Endothelial cell of umbilical vein (primary cell): Measurements from ENCODE around the gene ADGRF3. TPM values are rescaled to one million over a fixed set of nuclear protein-coding genes. Genes with fewer than 3 reads are reported as not detected.

ENCODE experiments used
- BruUV-seq: library from RNA; stranded (reverse); fragments of 400-500 nt; replicated peaks from 2 replicates; lab custom pipeline; 2021; lab: Mats Ljungman, UMichigan
- CTCF ChIA-PET: fragments of 300-600, 350-600 bp; sonication (Branson Sonifier 250); formaldehyde crosslinking; loops from one replicate; lab custom pipeline; 2021; ENCODE audit warnings: antibody characterized with exemption, inconsistent platforms; lab: Charles Lee
- POLR2A ChIA-PET: fragments of 300-600, 350-600 bp; sonication (Branson Sonifier 250); formaldehyde crosslinking; loops from one replicate; lab custom pipeline; 2021; ENCODE audit warnings: antibody characterized with exemption, inconsistent platforms; lab: Charles Lee
- DNase-seq: peaks from one replicate; pipeline ENCODE4 v3.0.0-alpha.2; 2011; ENCODE audit warnings: low read depth, low spot score
- FAIRE-seq: peaks from 2 replicates; lab custom pipeline; 2011; peaks lifted over from hg19 to GRCh38; lab: Jason Lieb, UNC
- H2AFZ ChIP-seq: 2 replicates; pipeline ENCODE4 v1.6.0; 2012; ENCODE audit warnings: low read depth, low read length, control low read depth, inconsistent platforms
- H3K27ac ChIP-seq: 2 replicates; pipeline ENCODE4 v1.5.1; 2011; ENCODE audit warnings: low read depth, mild to moderate bottlenecking, control low read depth, low read length, moderate library complexity; ENCODE audit not compliant: insufficient read depth
- H3K27me3 ChIP-seq, 2 experiments: 2 replicates each; pipeline versions ENCODE4 v1.6.0 to v1.6.1; 2011; ENCODE audit warnings: low read length in 2 of 2, mixed read lengths in 1 of 2; ENCODE audit not compliant: control insufficient read depth in 2 of 2, insufficient read depth in 2 of 2
- H3K36me3 ChIP-seq, 2 experiments: 2 replicates in 1 of 2; 3 replicates in 1 of 2; pipeline ENCODE4 v1.5.1; 2011; ENCODE audit warnings: low read length in 2 of 2, mild to moderate bottlenecking in 1 of 2, moderate library complexity in 1 of 2; ENCODE audit not compliant: control insufficient read depth in 2 of 2, insufficient read depth in 2 of 2; ENCODE audit errors: extremely low read depth in 1 of 2
- H3K4me1 ChIP-seq: 3 replicates; pipeline ENCODE4 v1.5.1; 2011; ENCODE audit warnings: mild to moderate bottlenecking, low read length; ENCODE audit not compliant: control insufficient read depth, insufficient read depth; ENCODE audit errors: extremely low read depth
- H3K4me2 ChIP-seq: 2 replicates; pipeline ENCODE4 v1.6.1; 2011; ENCODE audit warnings: low read length, control low read depth, mixed read lengths; ENCODE audit not compliant: insufficient read depth
- H3K4me3 ChIP-seq, 3 experiments: fragments of 200-600 bp in 1 of 3; sonication (generic), shearing (Covaris generic) in 1 of 3; replicated peaks in 1 of 3; 2 replicates each; pipeline ENCODE4 v1.5.1; 2011 to 2016; ENCODE audit warnings: control low read depth in 3 of 3, low read length in 3 of 3, mild to moderate bottlenecking in 2 of 3, inconsistent platforms in 1 of 3, low read depth in 1 of 3, moderate library complexity in 1 of 3; ENCODE audit not compliant: insufficient read depth in 1 of 3
- H3K79me2 ChIP-seq: 2 replicates; pipeline ENCODE4 v1.6.0; 2012; ENCODE audit warnings: low read length, inconsistent platforms; ENCODE audit not compliant: control insufficient read depth, insufficient read depth
- H3K9ac ChIP-seq: replicated peaks from 2 replicates; pipeline ENCODE3; 2011; ENCODE audit warnings: low read length, control low read depth; ENCODE audit not compliant: insufficient read depth; ENCODE audit errors: extremely low read depth
- H3K9me1 ChIP-seq: replicated peaks from 3 replicates; pipeline ENCODE4 v1.6.0; 2011; ENCODE audit warnings: mild to moderate bottlenecking, low read length; ENCODE audit not compliant: control insufficient read depth, insufficient read depth; ENCODE audit errors: extremely low read depth
- H3K9me3 ChIP-seq: replicated peaks from 2 replicates; pipeline ENCODE4 v1.5.1; 2012; ENCODE audit warnings: low read length, inconsistent platforms; ENCODE audit not compliant: control insufficient read depth, insufficient read depth
- H4K20me1 ChIP-seq: replicated peaks from 2 replicates; pipeline ENCODE3; 2011; ENCODE audit warnings: mild to moderate bottlenecking, low read length; ENCODE audit not compliant: control insufficient read depth, insufficient read depth; ENCODE audit errors: extremely low read depth
- EZH2 ChIP-seq: IDR thresholded peaks from 2 replicates; pipeline ENCODE4 v1.6.1; 2012; ENCODE audit warnings: borderline replicate concordance, low read depth, mild to moderate bottlenecking, moderate library complexity, low read length, inconsistent platforms; ENCODE audit not compliant: severe bottlenecking
- FOS ChIP-seq: IDR thresholded peaks from 2 replicates; pipeline ENCODE4 v1.6.1; 2011; ENCODE audit warnings: mild to moderate bottlenecking, low read length, moderate library complexity, borderline replicate concordance; ENCODE audit not compliant: insufficient read depth
- GATA2 ChIP-seq: IDR thresholded peaks from 2 replicates; pipeline ENCODE4 v1.7.0; 2011; ENCODE audit warnings: low read depth, mild to moderate bottlenecking, moderate library complexity, mixed read lengths, low read length; ENCODE audit not compliant: insufficient read length, insufficient read depth
- JUN ChIP-seq: IDR thresholded peaks from 2 replicates; pipeline ENCODE4 v1.6.1; 2011; ENCODE audit warnings: borderline replicate concordance, low read depth; ENCODE audit not compliant: insufficient read length, insufficient read depth
- MAX ChIP-seq: IDR thresholded peaks from 2 replicates; pipeline ENCODE4 v1.6.1; 2011; ENCODE audit not compliant: insufficient read depth, insufficient read length
- MYC ChIP-seq: IDR thresholded peaks from one replicate; pipeline ENCODE4 v1.6.1; 2011; ENCODE audit warnings: mild to moderate bottlenecking, low read depth, low read length
- POLR2A ChIP-seq: IDR thresholded peaks from 2 replicates; pipeline ENCODE4 v1.6.1; 2012; ENCODE audit warnings: low read depth, mild to moderate bottlenecking, control low read depth, low read length
- POLR2AphosphoS5 ChIP-seq: IDR thresholded peaks from 2 replicates; pipeline ENCODE4 v1.6.1; 2012; ENCODE audit warnings: low read depth, mild to moderate bottlenecking, control low read depth, low read length, moderate library complexity; ENCODE audit not compliant: insufficient read depth
- dilution Hi-C: fragments of 300-500 bp; cut with MboI; formaldehyde crosslinking; loops from one replicate; pipeline ENCODE4 v1.15.0; 2019; ENCODE audit warnings: low sequenced_read_pairs; ENCODE audit not compliant: extremely low pct_ligation_motif_present
- intact Hi-C: fragments of 100-400 bp; cut with micrococcal nuclease; formaldehyde crosslinking; loops from one replicate; pipeline ENCODE4 v1.10.0; 2022
- polyA plus RNA-seq, 4 experiments: library from polyadenylated mRNA; depleted of rRNA in 3 of 4; stranded (reverse) in 3 of 4; unstranded in 1 of 4; fragments of >200 nt; gene quantifications; 2 replicates each; pipeline versions ENCODE4 v1.2.1 to v1.2.3, GENCODE V29; 2011 to 2012; ENCODE audit warnings: missing spikeins in 1 of 4
- total RNA-seq: library from RNA; stranded (reverse); gene quantifications from 2 replicates; pipeline ENCODE4 v1.2.3, GENCODE V29; 2021
- TF ChIP-seq, protein P1 (sequence below), 2 donors: IDR thresholded peaks; 1 replicate in 1 of 2; 2 replicates in 1 of 2; pipeline ENCODE4 v1.5.1; 2011; ENCODE audit warnings: low read length in 2 of 2, mild to moderate bottlenecking in 2 of 2, moderate library complexity in 2 of 2, control low read depth in 1 of 2, inconsistent platforms in 1 of 2, low read depth in 1 of 2; ENCODE audit not compliant: insufficient read depth in 1 of 2; ENCODE audit errors: extremely low read depth in 1 of 2

The ADGRF3 gene
- total and polyA plus RNA-seq, 2 donors (not counting 3 experiments of a cell fraction or from before 2014, with no cell fraction given), result 0.21 to 0.73 TPM

- dilution Hi-C loops, result no loop called here
- FAIRE-seq (no peak), DNase-seq (peak; percentile 28)
- no peak overlapping the region for H3K27ac ChIP-seq
- no peak overlapping the region for H3K4me2 ChIP-seq
- H3K4me3 ChIP-seq, result no peak overlapping the region
- TF ChIP-seq POLR2AphosphoS5, result no peak
- no peak for TF ChIP-seq POLR2A
- no peak for TF ChIP-seq EZH2
- no peak for TF ChIP-seq MYC
- no peak for TF ChIP-seq GATA2
- TF ChIP-seq JUN, result no peak
- no peak for TF ChIP-seq FOS
- TF ChIP-seq, protein P1, sequence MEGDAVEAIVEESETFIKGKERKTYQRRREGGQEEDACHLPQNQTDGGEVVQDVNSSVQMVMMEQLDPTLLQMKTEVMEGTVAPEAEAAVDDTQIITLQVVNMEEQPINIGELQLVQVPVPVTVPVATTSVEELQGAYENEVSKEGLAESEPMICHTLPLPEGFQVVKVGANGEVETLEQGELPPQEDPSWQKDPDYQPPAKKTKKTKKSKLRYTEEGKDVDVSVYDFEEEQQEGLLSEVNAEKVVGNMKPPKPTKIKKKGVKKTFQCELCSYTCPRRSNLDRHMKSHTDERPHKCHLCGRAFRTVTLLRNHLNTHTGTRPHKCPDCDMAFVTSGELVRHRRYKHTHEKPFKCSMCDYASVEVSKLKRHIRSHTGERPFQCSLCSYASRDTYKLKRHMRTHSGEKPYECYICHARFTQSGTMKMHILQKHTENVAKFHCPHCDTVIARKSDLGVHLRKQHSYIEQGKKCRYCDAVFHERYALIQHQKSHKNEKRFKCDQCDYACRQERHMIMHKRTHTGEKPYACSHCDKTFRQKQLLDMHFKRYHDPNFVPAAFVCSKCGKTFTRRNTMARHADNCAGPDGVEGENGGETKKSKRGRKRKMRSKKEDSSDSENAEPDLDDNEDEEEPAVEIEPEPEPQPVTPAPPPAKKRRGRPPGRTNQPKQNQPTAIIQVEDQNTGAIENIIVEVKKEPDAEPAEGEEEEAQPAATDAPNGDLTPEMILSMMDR (IDR thresholded peaks at IDR 0.05; ENCODE audit: extremely low read depth in 1 of 2, insufficient read depth in 1 of 2, low read depth in 1 of 2, low read length in 2 of 2), result no peak
- no peak for TF ChIP-seq MAX
- H3K36me3 ChIP-seq, result no peaks in the 10 kb centered on the region
- ChIA-PET POLR2A (no interaction called here), CTCF (interaction anchor here (0.8 to 1.2 kb wide), 2 partner anchors 29 to 279 kb away, joined by 3 read pairs; no protein-coding TSS in a partner anchor)
- BruUV-seq, result no TSS peak
- H3K9me1 ChIP-seq, result no peaks in the 10 kb centered on the region
- no peak overlapping the region for H3K9ac ChIP-seq
- intact Hi-C loops, result no loop called here
- H4K20me1 ChIP-seq, result no peaks in the 10 kb centered on the region
- H3K9me3 ChIP-seq, result no peaks in the 10 kb centered on the region
- no peak overlapping the region for H2AFZ ChIP-seq
- H3K4me1 ChIP-seq, result peaks cover 18% of the 10 kb centered on the region
- H3K79me2 ChIP-seq, result no peaks in the 10 kb centered on the region
- H3K27me3 ChIP-seq, result no peaks in the 10 kb centered on the region
These were observed 76.2 kb downstream of the ADGRF3 start for GRCh38 chr2:26270373-26270772.
